Gastrocnemius medialis (tissue), 4 donors: ENCODE measurements around the gene MAN1C1. TPM values are rescaled to one million over a fixed set of nuclear protein-coding genes. Genes with fewer than 3 reads are reported as not detected.
"Not testable (repeated sequence)": the region's sequence is repeated elsewhere in the genome, so short reads cannot be mapped to it uniquely, and the experiment has no call there.

ENCODE experiments used
- ATAC-seq, 2 donors: fragments of 150-250 bp; one replicate each; pipeline ENCODE4 v1.9.1; 2016
- DNase-seq, 2 donors: peaks; one replicate each; pipeline ENCODE4 v3.0.0-alpha.2; 2019
- H3K27ac ChIP-seq, 4 donors: fragments of 200-600 bp; sonication (generic); 1 replicate in 1 of 4; 2 replicates in 3 of 4; pipeline ENCODE4 v1.5.1; 2016 to 2018; ENCODE audit warnings: mild to moderate bottlenecking in 2 of 4, moderate library complexity in 1 of 4
- H3K27me3 ChIP-seq, 3 donors: fragments of 200-600 bp; sonication (generic) in 2 of 3; 1 replicate in 1 of 3; 2 replicates in 2 of 3; pipeline versions ENCODE4 v1.5.1 to v1.6.0; 2016 to 2019; ENCODE audit warnings: mild to moderate bottlenecking in 1 of 3, moderate library complexity in 1 of 3
- H3K36me3 ChIP-seq, 2 donors: fragments of 200-600 bp; sonication (generic) in 1 of 2; one replicate each; pipeline ENCODE4 v1.5.1; 2017 to 2018
- H3K4me1 ChIP-seq, 2 donors: fragments of 200-600 bp; sonication (generic) in 1 of 2; one replicate each; pipeline ENCODE4 v1.5.1; 2016 to 2017; ENCODE audit warnings: mild to moderate bottlenecking in 2 of 2
- H3K4me3 ChIP-seq, 4 donors: fragments of 200-600 bp; sonication (generic) in 3 of 4; 1 replicate in 1 of 4; 2 replicates in 3 of 4; pipeline ENCODE4 v1.5.1; 2016 to 2019; ENCODE audit warnings: mild to moderate bottlenecking in 2 of 4
- H3K9me3 ChIP-seq, 3 donors: fragments of 200-600 bp; sonication (generic) in 2 of 3; 1 replicate in 1 of 3; 2 replicates in 2 of 3; pipeline ENCODE4 v1.5.1; 2016 to 2019
- CTCF ChIP-seq, 5 experiments: fragments of 450-650 bp in 3 of 5; fragments of 200-600 bp in 2 of 5; sonication (generic) in 2 of 5; IDR thresholded peaks in 4 of 5; conservative IDR thresholded peaks in 1 of 5; 1 replicate in 4 of 5; 2 replicates in 1 of 5; pipeline ENCODE4 v1.5.1; 2016 to 2019; ENCODE audit warnings: antibody characterized with exemption in 5 of 5, mild to moderate bottlenecking in 3 of 5, moderate library complexity in 3 of 5
- POLR2A ChIP-seq, 2 donors: fragments of 450-650 bp; IDR thresholded peaks; one replicate each; pipeline ENCODE4 v1.6.1; 2017; ENCODE audit warnings: antibody characterized with exemption in 2 of 2, mild to moderate bottlenecking in 2 of 2, moderate library complexity in 2 of 2
- in situ Hi-C, 4 donors: fragments of 200-750 bp; cut with MboI; loops; one replicate each; pipeline versions ENCODE4 v1.15.0 to v1.8.0; 2017; ENCODE audit warnings: low sequenced_read_pairs in 4 of 4
- intact Hi-C: fragments of 100-400 bp; cut with DNase I; formaldehyde crosslinking; loops from one replicate; pipeline ENCODE4 v1.15.1; 2023; ENCODE audit warnings: low total_unique reads
- total RNA-seq, 4 donors: library from RNA; depleted of rRNA; stranded (reverse); fragments of >200 nt; gene quantifications; one replicate each; pipeline versions ENCODE4 v1.1.0 to v1.2.3, GENCODE V29; 2016

Gene MAN1C1
- total RNA-seq, 4 donors from 2014 or later, result 2.0 to 4.4 (median 2.5) TPM

GRCh38 chr1:25599969-25600610, 16.5 kb upstream of the MAN1C1 start:
- no peak for TF ChIP-seq POLR2A (IDR thresholded peaks at IDR 0.05)
- TF ChIP-seq CTCF (IDR thresholded peaks at IDR 0.05 in 4 of 5, conservative IDR thresholded peaks at IDR 0.05 in 1 of 5), result no peak
- in situ Hi-C loops, result loop anchor here in 1 of 4 donors (25.0 kb wide), 1 partner anchor 137 kb away; no protein-coding TSS in a partner anchor
- Histone ChIP-seq H3K36me3 (no peaks in the 10 kb centered on the region), H3K4me1 (no peaks in the 10 kb centered on the region), H3K27ac (no peak overlapping the region), H3K4me3 (no peak overlapping the region), H3K27me3 (no peaks in the 10 kb centered on the region), H3K9me3 (no peaks in the 10 kb centered on the region)
- no peak for DNase-seq
- ATAC-seq, result no peak
- intact Hi-C loops, result no loop called here

- in situ Hi-C loops, result loop anchor here in 1 of 4 donors (25.0 kb wide), 1 partner anchor 136 kb away; no protein-coding TSS in a partner anchor
- H3K27ac ChIP-seq, H3K27me3 ChIP-seq, intact Hi-C loops, DNase-seq, H3K36me3 ChIP-seq, H3K9me3 ChIP-seq, H3K4me3 ChIP-seq, ATAC-seq, H3K4me1 ChIP-seq: not testable (repeated sequence)
These were observed 15.5 kb upstream of the MAN1C1 start for GRCh38 chr1:25600971-25601699.

- H3K4me3 ChIP-seq, H3K36me3 ChIP-seq, H3K27ac ChIP-seq, ATAC-seq, H3K27me3 ChIP-seq, DNase-seq, intact Hi-C loops, H3K9me3 ChIP-seq, H3K4me1 ChIP-seq: not testable (repeated sequence)
- in situ Hi-C loops, result loop anchor here in 1 of 4 donors (25.0 kb wide), 1 partner anchor 133 kb away; no protein-coding TSS in a partner anchor
These were observed 12.6 kb upstream of the MAN1C1 start for GRCh38 chr1:25603779-25604538.

GRCh38 chr1:25607123-25607522, 9.5 kb upstream of the MAN1C1 start:
- Histone ChIP-seq H3K27ac (no peak overlapping the region), H3K4me3 (no peak overlapping the region), H3K4me1 (no peaks in the 10 kb centered on the region), H3K27me3 (no peaks in the 10 kb centered on the region), H3K9me3 (no peaks in the 10 kb centered on the region), H3K36me3 (no peaks in the 10 kb centered on the region)
- DNase-seq (no peak), ATAC-seq (no peak)
- TF ChIP-seq POLR2A (IDR thresholded peaks at IDR 0.05), result no peak
- TF ChIP-seq CTCF (IDR thresholded peaks at IDR 0.05 in 4 of 5, conservative IDR thresholded peaks at IDR 0.05 in 1 of 5), result no peak
- in situ Hi-C loops (loop anchor here in 2 of 4 donors (5.0 to 25.0 kb wide), 2 partner anchors 130 to 140 kb away; no protein-coding TSS in a partner anchor), intact Hi-C loops (no loop called here)

GRCh38 chr1:25608488-25609178, 8.0 kb upstream of the MAN1C1 start:
- peak; percentile 38 to 88 (median 84) for TF ChIP-seq CTCF (IDR thresholded peaks at IDR 0.05 in 4 of 5, conservative IDR thresholded peaks at IDR 0.05 in 1 of 5)
- peak in 1 of 2 donors; percentile 12 for TF ChIP-seq POLR2A (IDR thresholded peaks at IDR 0.05)
- Histone ChIP-seq H3K27me3 (no peaks in the 10 kb centered on the region), H3K36me3 (no peaks in the 10 kb centered on the region), H3K27ac (peak overlapping the region; percentile 49 to 74 (median 64)), H3K4me3 (peak overlapping the region; percentile 36 to 55 (median 44)), H3K9me3 (no peaks in the 10 kb centered on the region), H3K4me1 (no peaks in the 10 kb centered on the region)
- intact Hi-C loops, result loop anchor here (1.0 to 2.0 kb wide), 3 partner anchors 42 to 188 kb away; no protein-coding TSS in a partner anchor
- peak; percentile 81 to 87 for DNase-seq
- in situ Hi-C loops, result loop anchor here in 2 of 4 donors (5.0 to 25.0 kb wide), 2 partner anchors 129 to 139 kb away; no protein-coding TSS in a partner anchor
- peak; percentile 98 to 99 for ATAC-seq
